ENCODE data around the gene ACOXL.

Gene ACOXL

DNA sequence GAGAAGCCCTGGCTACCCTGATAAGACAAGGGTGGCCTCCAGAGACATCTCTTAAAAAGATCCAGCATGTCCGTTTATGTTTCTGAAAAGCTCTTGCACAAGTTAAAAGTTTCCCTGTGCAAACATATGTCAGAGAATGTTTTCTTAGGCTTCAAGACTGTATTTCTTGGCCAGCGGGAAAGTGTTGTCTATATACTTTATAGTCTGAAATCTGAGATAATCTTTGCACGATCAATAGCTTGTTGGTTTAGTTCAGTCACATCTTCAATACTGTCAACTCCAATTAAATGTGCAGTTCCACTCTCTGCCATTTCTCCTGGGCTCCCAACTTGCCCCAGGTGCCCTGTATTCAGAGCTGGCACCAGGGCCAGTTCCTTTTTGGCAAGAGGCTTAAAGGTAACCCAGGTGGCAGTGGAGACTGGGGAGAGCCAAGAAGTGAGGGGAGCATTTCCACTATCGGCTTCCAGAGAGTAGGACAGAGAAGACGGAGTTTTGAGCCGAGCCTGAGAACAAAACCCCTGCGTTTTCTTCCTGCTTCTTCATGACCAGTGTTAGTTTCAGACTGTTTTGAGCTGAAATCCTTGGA is 64.4 kb downstream of the ACOXL start:
- no peak for DNase-seq

DNA sequence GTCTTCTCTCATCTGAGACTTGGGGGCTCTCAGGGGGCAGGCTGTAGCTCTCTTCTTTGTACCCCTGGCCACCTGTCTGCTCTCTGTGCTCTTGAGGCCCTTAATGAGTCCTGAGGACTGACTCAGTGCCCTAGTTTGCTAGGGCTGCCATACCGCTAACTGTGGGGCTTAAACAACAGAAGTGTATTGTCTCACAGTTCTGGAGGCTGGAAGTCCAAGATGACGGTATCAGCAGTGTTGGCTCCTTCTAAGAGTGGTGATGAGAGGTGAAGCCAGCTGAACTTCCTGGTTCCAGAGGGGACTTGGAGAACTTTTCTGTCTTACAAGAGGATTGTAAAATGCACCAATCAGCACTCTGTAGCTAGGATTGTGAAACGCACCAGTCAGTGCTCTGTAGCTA is 67.0 kb downstream of the ACOXL start:
- DNase-seq, result no peak

DNA sequence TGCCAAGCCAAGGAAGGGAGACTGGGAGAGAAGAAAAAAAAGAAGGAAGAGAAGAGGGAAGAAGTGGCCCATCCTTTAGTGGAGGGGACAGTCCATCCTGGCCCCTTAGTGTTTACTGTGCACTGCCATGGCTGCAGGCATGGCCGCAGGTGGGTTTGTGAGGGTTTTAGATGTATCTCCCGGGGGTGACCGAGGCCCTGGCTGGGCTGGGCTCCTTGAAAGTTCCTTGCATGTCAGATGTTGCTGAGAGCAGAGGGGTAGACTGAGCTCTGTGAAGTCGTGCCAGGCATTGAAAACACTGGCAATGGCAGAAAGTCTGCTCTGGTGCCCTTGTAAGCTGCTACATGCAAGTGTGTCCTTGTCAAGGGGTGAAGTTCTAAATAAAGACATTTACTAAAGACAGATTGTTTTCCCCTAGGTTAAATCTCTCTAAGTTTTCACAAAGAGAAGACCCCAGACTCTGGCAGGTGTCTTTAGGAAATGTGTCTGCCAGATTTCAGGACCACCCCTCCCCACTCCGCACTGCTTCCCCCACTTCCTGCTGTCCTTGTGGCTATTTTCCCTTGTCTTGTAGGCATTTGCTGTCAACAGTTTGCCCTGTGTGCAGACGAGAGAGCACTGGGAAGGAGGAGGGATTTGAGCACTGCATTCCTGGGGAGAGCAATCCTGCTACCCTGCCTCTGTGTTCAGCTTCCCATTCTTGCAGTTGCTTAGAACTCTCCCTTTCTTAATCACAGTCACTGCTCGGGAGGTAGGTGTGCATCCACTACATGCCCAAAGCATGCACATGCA is 68.4 kb downstream of the ACOXL start:
- DNase-seq, result no peak

DNA sequence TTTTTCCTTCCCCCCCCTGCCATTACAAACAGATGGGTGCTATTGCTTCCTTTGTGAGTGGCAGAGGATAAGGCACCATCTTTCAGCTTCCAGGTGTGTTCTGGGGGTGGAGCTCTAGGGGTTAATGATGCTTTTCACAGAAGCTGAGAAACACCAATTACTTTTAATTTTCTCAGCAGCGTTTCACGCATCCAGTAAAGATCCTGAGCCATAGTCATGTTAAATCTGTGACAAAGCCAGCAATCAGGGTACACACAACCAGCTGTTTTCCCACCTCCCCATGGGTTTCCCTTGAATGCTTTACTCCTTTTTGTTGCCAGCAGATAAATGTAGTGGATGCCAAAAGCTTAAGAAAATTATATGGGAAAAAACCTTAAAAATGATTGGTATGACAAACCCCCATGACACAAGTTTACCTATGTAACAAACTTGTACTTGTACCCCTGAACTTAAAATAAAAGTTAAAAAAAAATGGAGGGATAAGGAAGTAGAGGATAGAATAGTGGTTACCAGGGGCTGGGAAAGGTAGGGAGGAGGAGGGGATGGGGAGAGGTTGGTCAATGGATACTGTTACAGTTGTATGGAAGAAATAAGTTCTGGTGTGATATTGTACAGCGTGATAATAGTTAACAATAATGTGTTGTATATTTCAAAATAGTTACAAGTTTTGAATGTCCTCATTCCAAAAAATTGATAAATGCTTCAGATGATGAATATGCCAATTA is 70.0 kb downstream of the ACOXL start:
- no peak for DNase-seq

DNA sequence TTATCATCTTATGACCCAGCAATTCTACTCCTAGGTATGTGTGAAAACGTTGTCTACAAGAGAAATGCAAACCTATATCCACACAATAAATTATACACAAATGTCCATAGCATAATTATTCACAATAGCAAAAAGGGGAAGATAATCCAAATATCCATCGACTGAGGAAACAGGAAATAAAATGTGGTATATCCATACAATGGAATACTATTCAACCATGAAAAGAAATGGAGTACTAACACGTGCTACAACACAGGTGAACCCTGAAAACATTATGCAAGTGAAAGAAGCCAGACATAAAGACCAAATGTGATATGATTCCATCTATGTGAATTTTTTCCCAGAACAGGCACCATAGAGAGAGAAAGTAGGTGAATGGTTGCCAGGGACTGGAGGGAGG is 72.1 kb downstream of the ACOXL start:
- no peak for DNase-seq

DNA sequence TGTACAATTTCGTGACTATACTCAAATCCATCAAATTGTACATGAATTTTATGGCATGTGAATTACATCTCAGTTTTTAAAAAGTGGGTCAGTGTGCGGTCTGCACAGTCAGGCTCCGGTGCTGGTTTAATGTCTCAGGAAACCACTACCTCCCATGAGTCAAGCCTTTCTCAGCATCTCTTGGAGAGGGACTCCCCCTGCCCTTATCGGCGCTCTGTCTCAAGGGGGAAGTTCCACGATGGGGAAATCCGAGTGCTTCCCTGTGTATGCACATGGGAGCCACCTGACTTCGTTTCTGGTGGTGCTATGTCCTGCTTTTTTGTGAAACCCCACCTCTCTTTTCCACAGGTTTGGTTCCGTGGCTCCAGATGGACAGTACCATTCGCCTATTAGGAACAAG is 72.5 kb downstream of the ACOXL start:
- DNase-seq, result peak; percentile 32

DNA sequence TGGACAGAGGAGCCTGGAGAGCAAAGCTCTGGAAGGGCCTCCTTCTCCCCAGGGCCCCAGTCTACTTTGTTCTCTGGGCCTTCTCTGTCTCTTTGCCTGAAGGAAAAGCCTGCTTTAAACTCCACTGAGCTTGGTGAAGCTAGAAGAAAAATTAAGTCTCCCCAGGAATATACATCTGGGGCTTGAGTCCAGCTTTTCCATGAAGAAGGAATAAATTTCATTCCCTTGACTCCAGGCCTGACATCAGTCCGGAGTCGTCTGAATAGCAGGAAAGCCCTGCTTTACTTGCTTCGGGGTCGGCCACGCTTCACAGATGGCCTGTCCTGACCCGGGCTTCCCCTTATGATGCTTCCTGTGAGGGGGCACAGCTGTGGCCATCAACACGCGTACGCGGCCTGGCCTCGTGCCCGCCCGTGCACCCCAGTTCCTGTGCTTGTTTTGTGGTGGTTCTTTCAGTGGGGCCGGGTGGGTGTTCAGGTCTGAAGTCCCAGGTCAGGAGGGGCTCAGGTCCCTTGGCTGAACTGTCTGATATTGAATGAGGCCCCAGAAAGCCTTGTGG is 73.6 kb downstream of the ACOXL start:
- no peak for DNase-seq

DNA sequence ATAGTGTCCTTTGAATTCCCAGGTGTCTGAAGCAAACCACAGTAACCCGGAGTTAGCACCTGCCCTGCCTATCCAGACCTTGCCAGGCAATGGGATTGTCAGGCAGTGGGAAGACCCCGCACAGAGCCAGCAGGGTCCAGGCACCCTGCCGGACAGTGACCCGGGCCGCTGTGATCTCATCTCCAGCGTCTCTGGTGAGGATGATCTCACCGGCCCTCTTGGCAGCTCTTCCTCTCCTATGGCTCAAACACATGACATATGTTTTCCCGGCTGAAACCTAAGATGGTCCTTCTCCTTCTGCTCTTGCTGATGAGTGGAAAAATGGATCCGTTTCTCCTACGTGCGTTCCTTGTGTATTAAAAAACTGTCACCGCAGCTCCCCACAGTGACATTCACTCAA is 75.1 kb downstream of the ACOXL start:
- no peak for DNase-seq

DNA sequence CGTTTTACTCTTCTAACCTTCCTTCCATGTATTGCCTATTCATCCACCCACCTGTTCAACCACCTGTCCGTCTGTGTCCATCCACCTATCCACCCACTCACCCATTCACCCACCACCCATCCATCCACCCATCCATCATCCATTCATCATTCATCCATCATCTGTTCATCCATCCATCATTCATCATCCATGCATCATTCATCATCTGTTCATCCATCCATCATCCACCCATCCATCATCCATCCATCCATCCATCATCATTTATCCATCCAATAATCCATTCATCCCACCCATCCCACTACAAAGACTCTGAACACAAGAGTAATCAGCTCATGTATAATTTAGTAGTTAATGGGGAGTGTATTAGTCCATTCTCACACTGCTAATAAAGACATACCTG is 78.0 kb downstream of the ACOXL start:
- DNase-seq, result no peak

DNA sequence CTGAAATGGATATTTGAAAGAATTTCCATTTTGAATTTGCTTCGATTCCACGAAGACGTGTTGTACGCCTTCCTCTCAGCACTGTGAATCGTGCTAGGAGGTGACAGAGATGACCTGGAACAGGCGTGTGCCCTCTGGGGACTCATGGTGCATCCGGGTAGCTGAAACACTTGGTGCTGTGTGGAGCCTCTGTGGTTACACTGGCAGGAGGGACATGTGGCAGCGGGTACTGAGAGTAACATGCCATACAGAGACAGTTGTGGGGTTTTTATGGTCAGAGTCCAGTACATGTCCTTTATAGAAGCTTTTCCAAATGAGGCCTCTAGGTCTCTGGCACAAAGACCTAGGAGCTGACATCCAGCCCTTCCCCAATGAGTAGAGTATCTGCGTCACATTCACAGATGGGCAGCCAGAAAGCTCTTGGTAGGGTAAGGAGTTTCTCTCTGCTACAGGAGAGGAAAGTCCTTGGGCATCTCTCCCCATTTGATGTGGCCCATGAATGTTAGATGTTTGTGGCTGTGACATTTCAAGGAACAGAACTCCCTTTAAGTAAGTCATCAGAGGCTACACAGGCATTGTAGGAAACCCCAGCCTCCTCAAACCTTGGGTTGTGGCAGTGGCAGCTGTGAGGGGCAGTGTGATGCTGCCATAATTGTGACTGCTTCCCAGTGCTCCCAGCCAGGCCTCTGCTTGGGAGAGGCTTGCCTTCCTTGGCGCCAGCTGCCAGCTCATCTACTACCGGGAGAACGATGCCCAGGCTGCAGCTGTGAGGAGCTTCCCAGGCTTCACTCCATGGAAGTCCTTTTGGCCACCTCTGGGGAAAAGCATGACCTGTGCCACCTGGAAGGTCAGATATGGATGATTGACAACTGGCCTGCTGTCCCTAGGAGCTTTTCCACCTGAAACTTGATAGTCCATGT is 80.6 kb downstream of the ACOXL start:
- DNase-seq, result no peak

DNA sequence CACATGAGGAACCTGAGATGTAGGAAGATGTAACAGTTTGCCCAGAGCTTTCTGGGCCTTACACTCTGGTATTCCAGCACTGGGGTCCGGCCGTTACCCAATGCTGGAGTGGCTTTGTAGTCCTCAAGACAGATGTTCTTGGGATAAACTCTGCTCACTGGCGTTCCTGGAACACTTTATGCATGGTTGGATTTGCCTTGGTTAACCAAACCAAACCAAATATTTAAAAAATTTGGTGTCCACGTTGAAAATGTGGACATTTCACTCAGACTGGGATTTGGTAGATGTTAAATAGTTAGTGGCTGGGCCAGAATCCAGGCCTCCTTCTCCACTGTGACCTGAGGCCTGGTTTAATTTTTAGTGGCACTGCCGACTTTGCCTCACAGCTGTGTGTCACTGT is 81.5 kb downstream of the ACOXL start:
- DNase-seq, result no peak

DNA sequence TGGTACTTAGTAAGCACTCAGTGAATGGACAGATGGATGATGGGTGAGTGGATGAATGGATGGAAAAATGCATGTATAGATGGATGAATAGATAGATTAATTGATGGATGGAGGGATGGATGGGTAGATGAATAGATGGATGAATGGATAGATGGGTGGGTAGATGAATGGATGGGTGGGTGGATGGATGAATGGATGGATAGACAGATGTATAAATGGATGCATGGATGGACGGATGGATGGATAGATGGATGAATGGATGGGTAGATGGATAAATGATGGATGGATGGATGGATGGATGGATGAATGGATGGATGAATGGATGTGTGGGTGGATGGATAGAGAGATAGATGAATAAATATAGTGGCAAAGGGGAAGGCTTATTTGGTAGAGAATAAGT is 83.6 kb downstream of the ACOXL start:
- DNase-seq, result no peak

DNA sequence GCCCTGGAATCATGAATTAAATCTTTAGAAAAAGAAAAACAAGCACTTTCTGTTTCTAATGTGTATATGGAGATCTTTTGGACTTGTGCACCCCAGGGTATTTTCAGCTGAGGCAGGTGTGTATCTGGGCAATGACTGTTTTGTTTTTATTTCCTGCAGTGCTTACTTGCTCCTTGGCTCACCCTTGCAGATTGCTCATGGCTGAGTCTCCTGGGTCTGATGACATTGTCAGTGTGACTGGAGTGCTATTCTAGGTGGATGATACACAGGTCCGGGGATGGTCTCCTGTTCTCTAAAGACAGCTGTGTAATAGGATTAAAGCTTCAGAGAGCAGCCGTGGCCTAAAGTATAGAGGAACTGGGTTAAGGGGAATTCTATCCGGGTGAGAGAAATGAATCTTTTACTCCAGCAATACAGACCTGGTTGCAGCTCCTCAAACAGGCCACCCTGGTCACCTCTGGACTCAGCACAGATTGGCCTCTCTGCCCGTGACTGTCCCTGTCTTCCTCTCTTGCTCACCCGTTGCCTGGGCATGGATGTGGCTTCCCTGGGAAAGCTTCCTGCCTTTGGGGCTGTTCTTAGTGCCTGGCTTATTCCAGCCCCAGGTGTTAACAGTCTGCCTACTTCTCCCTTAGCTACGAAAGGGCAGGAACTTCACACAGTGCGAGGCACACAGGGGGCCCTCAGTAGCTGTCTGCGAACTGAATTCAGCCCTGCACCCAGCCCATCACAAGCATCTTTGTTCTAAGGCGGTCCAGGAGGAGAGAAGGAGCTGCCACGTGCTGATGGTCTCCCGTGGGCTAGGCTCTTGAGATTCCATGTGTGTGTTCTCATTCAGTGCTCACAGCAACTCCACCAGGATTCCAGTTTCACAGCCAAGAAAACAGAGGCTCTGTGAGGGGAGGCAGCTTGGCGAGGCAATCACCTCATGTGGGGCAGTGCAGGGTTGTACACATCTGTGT is 84.3 kb downstream of the ACOXL start:
- no peak for DNase-seq

DNA sequence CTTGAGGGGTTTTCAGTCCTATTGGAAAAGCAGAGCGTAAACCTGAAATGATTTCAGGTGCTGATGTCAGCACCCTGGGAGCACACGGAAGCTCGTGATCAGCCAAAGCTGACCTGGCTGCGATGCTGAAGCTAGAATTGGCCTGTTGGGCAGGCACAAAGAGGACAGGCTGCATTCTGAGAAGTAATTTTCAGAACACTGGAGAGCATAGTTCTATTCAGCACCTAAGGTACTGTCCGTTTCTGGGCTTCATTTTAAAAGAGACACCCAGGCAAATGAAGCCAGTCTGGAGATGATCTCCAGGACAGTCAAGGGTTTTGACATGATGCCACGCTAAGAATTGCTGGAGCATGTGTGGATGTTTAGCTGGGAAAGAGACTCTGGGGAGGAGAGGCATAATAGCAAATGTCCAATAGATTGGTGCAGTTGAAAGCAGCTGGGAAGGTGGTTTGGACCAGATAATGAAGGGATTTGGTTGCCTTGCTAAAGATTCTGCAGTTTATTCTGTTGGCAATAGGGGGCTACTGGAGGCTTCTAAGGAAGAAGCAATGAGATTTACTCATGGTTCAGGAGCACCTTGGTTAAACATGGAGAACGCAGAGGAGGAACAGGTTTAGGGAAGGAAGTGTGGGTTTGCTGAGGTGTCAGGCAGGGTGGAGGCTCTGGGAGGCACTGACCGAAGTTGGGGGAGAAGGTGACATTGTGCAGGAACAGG is 86.6 kb downstream of the ACOXL start:
- DNase-seq, result no peak

DNA sequence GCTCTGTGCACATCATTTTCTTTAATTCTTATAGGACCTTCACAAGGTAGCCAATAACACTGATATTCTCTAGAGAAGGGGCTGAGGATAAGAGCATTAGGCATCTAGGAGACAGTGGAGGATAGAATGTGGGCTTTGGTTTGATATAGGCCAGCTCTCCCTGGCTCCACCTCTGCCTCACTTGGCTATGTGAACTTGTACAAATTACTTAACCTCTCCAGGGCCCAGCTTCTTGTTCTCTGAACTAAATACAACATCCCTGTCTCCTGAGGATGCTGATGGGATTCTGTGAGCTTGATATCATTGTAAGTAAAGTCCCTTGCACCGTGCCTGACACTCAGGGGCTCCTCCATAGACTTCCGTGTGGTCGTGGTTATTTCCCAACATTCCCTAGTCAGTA is 87.3 kb downstream of the ACOXL start:
- DNase-seq, result no peak

DNA sequence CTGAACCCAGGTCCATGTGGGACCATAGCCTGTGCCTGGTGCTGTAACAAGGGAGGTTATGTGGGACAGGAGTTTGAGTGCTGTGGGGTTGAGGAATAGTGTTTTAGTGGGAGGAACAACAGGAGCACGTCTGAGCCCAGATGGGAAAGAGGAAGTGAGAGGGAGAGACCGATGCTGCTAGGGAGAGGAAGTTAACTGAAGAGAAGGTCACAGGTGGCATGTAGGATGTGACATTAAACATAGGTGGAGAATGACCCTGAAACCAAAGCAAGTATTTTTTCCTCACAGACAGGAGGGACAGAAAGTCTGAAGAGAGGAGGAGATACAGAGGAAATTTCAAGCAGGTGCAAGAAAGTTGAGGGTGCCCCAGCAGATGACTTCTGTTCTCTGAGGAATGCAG is 87.8 kb downstream of the ACOXL start:
- DNase-seq, result no peak

DNA sequence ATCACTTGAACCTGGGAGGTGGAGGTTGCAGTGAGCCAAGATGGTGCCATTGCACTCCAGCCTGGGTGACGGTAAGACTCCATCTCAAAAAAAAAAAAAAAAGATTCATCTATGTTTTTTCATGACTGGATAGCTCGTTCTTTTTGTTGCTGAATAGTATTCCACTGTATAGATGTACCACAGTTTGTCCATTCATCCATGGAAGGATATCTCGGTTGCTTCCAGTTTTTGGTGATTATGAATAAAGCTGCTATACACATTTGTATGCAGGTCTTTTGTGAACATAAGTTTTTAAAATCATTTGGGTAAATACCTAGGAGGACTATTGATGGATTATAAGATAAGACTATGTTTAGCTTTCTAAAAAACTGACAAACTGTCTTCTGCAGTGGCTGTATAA is 90.8 kb downstream of the ACOXL start:
- no peak for DNase-seq

DNA sequence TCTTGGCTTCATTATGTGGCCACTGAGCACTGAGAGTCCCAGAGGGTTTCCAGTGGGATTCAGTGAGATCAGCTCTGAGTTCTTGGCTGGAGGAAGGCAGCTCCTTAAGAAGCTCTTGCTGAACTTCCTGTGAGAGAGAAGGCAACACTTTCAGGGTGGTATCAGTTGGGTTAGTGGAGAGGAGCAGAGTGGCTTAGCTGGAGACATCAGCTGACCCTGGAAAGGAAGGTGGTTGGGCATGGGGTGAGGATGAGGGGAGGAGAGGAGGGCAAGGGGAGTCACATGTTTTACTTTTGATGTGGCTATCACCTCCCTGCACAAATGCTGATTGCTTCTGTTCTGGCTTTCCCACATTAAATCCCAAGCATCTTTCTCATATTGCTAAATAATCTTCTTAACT is 95.1 kb downstream of the ACOXL start:
- DNase-seq, result no peak

DNA sequence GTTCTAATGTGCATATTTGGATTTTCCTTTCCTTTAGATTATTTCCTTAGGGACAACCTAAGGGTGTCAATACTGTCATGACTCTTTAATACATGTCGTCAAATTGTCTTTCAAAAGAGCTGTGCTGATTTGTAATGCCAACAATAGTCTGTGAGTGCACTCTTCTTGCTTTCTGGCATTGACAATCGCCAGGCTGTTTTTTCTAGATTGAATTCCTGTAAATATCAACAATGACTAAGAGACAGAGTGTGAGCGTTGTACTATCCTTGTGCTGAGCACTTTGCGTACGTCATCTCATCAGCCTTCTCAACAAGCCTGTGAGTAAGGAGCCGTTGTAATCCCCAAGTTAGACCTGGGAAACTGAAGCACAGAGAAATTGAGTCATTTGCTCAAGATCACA is 96.0 kb downstream of the ACOXL start:
- no peak for DNase-seq

DNA sequence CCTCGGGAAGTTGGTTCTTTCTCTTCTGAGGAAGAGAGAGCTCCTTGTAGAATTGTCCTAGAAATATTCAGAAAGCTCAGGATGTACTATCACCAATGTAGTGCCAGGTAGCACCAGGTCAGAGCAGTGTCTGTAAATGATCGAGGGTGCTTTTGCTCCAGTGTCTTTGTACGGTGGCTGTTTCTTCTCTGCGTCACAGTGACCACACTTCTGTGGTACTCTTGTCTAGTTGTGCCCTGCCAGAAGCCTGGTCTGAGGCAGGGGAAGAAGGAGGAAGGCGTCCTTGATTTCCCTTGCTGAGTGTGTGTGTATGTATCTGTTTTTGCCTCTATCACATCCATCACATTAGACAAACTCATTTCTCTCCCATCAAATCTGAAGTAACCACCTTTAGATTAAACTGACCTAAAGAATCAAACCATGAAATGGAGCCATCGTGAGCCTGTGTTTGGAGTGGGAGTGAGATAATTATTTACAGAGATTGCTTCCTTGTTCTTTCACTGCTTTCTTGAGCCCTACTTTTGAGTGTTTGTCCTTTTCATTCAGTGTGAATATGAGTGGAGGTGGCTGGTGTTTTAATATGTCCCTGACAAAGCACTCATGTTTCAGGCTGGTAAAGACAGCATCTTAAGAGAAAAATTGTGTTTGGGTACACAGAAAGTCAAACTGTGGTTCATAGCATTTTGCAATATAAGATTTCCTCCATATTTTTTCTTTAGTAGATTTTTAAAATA is 97.2 kb downstream of the ACOXL start:
- DNase-seq, result no peak
